Stimulated activated CD4-positive, alpha-beta T cell treated with anti-CD3 and anti-CD28 coated beads, Interleukin-4, amount 100 ng/mL, for 4 hours (primary cell): ENCODE measurements around the gene DEFB132.

Experiments used
- DNase-seq, 2 experiments: peaks; one replicate each; pipeline ENCODE4 v3.0.0-alpha.2; 2020

Gene DEFB132

DNA sequence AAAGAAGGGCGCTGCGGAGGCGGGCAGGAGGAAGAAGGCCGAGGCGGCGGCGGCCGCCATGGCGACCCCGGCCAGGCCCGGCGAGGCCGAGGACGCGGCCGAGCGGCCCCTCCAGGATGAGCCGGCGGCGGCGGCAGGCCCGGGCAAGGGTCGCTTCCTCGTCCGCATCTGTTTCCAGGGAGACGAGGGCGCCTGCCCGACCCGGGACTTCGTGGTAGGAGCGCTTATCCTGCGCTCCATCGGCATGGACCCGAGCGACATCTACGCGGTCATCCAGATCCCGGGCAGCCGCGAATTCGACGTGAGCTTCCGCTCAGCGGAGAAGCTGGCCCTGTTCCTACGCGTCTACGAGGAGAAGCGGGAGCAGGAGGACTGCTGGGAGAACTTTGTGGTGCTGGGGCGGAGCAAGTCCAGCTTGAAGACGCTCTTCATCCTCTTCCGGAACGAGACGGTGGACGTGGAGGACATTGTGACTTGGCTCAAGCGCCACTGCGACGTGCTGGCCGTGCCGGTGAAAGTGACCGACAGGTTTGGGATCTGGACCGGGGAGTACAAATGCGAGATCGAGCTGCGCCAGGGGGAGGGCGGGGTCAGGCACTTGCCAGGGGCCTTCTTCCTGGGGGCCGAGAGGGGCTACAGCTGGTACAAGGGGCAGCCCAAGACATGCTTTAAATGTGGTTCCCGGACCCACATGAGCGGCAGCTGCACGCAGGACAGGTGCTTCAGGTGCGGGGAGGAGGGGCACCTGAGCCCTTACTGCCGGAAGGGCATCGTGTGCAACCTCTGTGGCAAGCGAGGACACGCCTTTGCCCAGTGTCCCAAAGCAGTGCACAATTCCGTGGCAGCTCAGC is 40.6 kb downstream of the DEFB132 start:
- peak; percentile 31 to 32 for DNase-seq

GRCh38 chr20:298776-299391 is 41.4 kb downstream of the DEFB132 start:
- no peak for DNase-seq

DNA sequence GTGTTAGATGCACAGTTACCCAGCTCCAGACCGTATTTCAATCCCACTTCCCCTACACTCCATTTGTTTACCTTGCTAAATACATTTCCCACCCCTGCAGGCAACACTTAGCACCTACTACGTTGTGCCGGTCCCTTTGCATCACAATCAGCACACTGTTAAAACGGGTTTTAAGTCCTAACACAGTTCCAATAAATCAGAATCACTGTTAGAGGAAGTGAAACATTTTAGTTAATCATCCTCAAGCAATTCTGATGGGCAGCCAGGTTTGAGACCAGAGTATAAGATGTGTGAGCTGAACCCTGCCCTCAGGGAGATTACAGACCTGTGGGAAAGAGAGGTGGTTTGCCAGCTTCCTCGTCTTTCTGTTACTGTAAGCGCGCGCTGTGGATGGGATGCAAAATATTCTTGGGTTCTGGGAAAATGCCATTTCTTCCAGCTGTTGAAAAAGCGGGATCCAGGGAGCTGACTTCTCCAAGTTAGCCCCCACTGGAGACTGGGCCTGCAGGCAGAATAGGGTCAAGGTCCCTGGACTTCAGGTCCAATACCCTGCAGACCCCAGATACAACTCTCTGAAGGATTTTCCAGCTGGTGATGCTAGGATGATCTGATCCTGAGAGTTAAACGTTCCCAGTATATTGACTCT is 42.9 kb downstream of the DEFB132 start:
- no peak for DNase-seq

DNA sequence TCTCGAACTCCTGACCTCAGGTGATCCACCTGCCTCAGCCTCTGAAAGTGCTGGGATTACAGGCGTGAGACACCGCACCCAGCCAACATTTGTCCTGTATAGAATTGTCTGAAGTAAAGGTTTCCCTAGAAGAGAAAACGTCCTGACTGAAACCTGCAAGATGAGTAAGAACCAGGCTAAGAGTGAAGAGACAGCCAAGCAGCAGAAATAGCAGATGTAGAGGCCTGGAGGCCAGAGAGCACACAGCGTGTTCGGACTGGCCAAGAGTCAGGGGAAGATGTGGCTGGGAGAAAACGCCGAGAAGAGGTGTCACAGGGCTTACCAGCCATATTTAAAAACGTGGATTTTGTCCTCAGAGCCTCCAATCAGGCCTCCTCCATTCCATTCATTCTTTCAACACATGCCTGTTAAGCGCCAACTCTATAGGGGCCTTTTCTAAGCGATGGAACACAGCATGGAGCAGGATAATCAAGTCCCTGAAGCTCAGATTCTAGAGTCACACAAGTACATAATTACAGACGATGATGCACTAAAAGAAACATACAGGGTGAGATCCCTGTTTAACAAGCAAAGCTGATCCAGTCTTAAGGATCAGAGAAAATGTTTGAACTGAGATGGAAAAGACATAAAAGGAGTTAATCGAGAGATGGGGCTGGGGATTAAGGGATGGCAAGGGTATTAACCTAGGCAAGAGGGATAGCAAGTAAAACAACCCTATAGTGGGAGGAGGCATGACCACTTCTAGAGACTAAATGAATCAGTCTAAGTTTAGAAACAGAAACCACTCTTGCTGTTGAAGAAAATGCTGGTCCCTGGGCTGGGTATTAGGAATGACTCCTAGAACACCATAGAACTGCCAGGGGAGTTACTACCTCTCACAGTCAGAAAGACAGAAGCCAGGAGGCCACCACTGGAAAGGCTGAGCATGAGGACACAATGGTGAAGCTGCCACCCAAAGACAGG is 44.6 kb downstream of the DEFB132 start:
- no peak for DNase-seq

DNA sequence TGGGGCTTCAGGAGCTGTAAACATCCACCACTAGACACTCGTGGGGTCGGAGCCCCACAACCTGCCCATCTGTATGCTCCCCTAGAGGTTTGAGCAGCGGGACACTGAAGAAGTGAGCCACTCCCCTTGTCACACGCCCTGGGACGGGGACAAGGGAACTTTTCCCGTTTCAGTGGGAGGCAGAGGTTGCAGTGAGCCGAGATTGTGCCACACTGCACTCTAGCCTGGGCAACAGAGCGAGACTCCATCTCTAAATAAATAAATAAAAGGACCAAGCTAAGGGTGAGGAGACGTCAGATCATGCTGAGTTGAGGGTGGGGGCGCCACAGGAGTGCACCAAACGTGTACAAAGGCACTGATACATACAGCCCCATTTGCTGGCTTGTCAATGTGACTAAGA is 48.2 kb downstream of the DEFB132 start:
- DNase-seq = no peak

GRCh38 chr20:308427-309038 is 51.0 kb downstream of the DEFB132 start:
- DNase-seq = no peak

DNA sequence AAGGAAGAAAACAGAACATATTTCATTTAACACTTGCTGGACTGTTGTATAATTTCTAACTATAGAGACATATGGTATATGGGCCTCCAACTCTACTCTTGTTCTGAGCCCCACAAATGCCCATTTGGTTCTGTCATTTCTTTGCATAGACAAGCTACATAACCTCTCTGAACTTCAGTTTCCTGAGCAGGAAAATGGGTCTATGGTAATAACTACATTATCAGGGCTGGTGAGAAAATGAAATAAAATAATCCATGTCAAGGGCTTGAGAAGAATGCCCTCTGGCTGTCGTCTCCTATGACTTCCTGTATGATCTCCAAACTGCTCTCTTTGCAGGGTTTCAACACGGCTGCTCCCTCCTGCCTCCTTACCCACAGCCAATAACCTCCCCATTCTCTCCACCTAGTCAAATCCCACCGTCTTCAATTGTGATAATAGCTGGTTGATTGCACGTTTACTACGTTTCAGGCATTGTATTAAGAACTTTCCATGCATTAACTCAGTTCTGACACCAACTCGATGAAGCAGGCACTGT is 51.8 kb downstream of the DEFB132 start:
- no peak for DNase-seq

DNA sequence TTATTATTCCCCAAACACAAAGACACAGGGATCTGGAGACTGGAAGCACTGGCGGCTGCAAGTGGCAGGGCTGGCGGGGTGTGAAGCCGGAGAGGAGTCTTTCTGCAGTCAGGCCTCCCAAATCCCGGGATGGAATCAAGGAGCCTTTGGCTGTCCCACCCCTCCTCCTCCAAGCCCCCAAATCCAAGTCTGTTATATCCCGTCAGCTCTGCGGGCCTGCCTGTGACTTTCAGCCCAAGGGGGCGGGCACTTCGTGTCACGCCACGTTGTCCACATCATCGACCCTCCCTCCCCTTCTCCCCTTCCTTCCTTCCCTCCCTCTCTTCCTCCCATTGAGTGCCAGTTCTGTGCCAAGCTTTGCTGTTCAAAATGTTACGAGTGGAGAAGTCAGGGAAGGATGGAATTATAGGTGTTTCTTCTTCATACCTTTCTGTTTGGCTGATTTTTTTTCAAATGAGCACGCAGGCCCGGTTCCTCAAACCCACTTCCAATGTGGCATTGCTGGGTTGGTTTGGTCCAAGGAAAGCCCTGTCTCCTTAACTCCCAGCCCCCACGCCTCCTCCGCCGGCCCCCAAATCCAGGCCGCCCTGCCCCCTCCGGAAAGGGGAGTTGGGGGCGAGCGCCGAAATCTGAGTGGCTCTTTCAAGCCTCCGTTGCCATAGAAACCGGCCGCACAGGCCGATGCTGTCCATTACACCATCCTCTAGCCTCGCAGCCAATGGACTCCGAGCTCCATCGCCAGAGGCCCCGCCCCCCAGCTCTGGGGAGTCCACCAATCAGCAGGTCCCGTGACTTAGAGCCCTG is 52.5 kb downstream of the DEFB132 start:
- DNase-seq = peak; percentile 78 to 83

DNA sequence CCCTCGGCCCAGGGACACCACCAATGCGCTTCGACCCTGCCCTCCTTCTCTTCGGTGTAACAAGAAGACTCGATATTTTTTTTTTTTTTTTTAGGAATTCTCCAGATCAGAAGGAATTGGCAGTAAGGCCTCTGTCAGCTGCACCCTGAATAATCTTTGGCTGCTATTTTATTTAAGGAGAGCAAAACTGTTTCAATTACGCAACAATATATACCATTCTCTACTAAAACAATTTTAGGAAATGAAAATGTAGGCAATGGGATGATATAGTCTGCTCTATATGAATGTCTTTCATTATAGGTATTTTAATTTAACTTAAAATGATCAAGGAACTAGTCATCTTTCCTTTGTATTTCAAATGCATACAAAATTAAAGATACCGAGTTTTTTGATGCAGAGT is 53.1 kb downstream of the DEFB132 start:
- DNase-seq = no peak
